GM21825 (cell line): ENCODE data around the gene DNAH17.

ENCODE experiments used
- ATAC-seq: cut with Tn5 transposase; IDR thresholded peaks from one replicate; pipeline ENCODE4 v1.9.1; 2021; ENCODE audit warnings: mild to moderate bottlenecking, moderate library complexity; ENCODE audit not compliant: unreplicated experiment

The DNAH17 gene

DNA sequence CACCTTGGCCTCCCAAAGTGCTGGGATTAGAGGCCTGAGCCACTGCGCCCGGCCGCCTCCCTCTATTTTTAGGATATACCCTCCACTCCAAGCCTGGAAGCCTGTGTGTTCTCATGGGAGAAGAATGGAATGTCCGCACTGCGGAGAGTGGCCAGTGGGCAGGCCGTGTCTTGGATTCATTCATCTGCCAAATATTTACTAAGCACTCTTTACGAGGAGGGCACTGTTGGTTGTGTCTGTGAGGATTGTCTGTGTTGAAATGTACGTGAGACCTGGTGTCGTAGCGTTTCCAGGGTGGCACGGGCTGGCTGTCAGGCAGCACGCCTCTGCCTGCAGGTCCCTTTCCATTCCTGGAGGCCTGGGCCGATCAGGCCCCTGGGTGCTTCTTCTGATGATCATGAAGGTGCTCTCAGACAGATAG lies 179.5 kb downstream of the DNAH17 start:
- ATAC-seq, result no peak

DNA sequence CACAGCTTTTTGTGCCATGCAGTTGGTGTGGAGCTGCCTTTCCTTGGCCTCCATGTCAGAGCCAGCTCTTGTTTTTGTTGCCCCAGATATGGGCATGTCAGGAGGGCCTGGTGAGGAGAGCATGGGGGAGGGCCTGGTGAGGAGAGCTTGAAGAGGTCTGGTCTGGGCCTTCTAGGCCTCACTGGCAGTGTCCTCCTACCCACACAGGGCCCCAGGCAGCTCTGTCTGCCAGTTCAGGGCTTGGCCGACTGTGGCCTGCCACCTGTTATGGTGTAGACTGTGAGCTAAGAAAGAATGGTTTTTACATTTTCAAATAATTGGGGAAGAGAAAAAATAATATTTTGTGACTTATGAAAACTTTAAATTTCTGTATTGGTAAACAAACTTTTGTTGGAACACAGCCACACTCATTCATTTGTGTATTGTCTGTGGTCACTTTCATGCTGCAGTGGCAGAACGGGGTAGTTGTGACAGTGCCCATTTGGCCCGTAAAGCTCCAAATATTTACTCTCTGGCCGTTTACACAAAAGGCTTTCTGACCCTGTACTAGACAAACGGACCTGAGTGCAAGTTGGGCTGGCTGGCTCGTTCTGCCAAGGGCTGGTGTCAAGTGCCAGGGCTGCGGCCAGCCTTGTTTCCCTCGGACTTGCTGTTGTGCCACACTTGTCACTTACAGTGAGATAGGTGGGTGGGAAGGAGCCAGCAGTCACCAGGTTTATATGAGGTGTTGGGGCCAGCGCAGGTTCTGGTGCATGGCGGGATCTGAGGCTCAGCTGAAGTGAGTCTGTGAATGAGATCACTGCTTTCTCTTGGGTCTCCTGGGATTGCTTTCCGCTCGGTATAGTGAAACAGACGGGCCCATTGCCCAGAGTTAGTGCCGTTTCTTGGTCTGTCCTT lies 180.5 kb downstream of the DNAH17 start:
- no peak for ATAC-seq

DNA sequence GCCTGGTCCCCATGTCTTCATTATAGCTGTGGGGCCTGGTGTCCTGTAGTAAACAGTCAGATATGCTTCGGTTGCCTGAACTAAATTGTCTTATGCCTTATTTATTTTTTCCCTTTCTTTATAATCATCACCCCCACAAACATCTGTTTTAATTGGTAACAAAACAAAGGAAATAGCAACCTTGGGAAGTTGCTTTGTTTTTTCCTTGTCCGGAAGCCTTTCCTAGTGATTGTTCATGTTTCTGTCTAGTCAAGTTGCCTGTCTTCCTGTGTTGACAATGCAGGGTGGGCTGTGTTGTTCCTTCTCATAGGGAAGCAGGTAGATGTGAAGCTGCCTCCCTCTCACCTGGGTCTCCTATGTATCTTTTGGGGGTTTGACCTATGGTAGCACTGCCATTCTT lies 182.0 kb downstream of the DNAH17 start:
- ATAC-seq, result no peak

- ATAC-seq, result no peak
Observed at GRCh38 chr17:78394209-78394608, 183.0 kb downstream of the DNAH17 start.

DNA sequence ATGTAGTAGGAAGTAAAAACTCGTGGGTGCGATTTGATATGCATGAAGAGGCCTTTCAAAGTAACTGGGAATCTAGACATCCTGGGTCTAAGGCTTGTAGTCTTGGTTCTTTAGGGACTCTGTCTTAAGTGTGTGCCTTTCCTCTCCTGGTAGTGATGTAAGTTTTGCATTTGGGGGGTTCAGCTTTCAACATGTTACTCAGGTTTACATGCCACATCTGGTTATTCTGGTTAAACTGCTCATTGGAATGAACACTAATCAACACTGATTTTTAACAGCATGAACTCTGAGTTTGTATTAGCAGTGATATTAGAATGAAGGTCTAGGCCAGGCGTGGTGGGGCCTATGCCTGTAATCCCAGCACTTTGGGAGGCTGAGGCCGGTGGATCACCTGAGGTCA lies 183.6 kb downstream of the DNAH17 start:
- ATAC-seq, result no peak

GRCh38 chr17:78392295-78392694 lies 184.9 kb downstream of the DNAH17 start:
- ATAC-seq, result no peak

- no peak for ATAC-seq
Observed at GRCh38 chr17:78391843-78392242, 185.4 kb downstream of the DNAH17 start.

DNA sequence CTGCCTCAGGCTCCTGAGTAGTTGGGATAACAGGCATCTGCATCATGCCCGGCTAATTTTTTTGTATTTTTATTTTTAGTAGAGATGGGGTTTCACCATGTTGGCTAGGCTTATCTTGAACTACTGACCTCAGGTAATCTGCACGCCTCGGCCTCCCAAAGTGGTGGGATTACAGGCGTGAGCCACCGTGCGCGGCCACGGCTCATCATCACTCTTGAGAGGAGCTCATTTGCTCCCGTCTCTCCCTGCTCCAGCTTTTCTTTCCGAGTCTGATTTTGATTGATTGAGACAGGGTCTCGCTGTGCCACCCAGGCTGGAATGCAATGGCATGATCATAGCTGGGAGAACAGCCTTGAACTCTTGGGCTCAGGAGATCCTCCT lies 186.2 kb downstream of the DNAH17 start:
- no peak for ATAC-seq

DNA sequence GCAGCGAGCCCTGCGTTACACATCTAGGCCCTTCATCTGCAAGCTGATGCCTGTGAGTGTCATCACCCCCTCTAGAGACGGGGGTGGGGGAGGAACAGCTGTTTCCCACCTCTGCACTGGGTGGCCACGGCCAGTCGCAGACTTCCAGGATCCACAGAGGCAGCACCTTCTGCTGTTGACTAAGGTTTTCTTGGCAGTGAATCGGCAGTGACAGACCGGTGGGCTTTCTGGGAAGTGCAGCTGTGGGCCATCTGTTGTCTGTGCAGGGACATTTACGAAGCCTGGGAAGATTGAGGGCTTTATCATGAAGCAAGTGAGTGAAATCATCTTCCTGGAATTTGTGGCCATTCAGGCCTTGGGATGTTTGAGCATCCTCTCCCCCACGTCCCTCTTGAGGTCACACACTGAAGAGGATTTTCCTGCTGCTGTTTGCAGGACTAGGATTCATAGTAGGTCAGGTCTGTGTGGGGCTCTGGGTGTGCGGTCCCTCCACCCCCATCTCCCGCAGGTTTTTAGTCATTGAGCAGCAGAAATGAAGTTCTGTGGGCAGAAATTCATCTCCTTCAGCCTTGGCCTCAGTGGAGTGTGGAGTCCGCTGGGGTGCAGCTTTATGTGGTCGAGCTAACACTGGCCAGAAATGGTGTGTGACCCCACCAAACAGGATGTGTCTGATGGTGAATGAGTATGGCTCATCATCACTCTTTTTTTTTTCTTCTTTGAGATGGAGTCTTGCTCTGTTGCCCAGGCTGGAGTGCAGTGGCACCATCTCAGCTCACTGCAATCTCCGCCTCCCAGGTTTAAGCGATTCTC lies 186.8 kb downstream of the DNAH17 start:
- no peak for ATAC-seq

DNA sequence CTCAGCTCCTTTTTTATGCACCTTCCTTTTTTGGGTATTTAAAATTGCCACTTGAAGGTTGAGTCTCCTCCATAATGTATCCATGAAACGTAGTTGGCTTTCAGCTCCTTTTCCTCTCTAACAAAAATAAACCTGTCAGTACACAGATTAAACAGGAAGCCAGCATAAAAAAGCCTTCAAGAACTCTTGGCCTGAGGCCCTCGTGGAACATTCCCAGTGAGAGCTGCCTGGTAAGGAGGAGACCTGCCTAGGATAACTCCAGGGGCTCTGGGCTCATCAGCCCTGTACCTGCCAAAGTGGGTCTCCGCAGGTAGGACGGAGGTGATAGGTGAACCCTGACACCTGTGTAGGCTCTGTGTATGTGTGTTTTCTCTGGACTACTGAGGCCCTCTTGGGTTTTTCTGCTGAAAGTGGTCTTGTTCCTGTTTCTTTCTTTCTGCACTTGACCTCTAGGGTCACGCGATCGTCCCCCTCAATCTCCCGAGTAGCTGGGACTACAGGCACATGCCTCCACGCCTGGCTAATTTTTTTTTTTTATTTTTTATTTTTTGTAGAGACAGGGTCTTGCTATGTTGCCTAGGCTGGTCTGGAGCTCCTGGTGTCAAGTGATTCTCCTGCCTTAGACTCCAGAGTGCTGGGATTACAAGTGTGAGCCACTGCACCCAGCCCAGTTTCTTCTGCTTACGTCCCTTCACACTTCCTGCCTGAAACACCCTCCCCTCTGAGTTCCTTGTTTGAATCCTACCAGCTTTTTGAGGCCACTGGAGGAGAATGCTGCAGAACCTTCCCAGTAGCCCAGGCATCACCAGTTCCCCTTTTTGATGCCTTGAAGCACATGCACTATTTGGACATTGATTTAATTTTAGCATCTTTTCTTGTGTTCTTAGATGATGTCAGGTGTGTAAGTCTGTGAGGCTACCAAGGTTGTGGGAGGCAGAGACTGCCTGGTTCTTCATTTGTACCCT lies 188.9 kb downstream of the DNAH17 start:
- ATAC-seq, result no peak

GRCh38 chr17:78384479-78385175 lies 192.6 kb downstream of the DNAH17 start:
- peak; percentile 10 for ATAC-seq

DNA sequence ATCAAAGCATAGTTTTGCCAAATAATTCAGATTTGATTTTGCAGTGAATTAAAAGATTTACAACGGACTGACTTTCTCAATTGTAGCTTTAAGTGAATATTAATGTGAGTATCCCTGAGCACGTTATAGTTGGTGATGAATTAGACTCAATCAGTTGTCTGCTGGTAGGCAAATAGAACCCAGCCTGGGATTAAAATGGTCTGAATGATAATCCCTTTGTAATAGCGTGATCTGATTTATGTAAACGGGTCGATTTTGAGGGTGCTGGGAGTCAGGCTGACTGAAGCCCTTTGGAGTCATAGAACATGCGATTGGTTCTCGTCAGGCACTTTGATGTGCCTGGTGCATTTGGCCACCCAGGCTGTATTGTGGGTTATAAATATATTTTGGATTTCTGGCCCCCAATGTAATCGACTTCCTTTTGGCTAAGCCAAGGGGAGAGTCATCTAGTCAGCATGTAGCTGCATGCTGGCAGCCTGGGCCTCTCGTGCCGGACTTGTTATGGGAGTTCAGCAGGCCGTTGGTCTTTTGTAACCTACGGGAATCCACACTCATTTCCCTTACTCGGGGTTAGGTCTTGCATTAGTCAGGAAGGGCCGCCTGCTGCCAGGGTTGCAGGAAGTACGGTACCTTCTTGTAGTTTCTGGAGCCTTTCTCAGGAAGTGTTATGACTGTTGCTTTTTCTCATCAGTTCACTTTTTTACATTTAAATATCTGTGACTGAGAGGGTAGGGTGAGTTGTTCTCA lies 193.3 kb downstream of the DNAH17 start:
- ATAC-seq, result peak; percentile 28

DNA sequence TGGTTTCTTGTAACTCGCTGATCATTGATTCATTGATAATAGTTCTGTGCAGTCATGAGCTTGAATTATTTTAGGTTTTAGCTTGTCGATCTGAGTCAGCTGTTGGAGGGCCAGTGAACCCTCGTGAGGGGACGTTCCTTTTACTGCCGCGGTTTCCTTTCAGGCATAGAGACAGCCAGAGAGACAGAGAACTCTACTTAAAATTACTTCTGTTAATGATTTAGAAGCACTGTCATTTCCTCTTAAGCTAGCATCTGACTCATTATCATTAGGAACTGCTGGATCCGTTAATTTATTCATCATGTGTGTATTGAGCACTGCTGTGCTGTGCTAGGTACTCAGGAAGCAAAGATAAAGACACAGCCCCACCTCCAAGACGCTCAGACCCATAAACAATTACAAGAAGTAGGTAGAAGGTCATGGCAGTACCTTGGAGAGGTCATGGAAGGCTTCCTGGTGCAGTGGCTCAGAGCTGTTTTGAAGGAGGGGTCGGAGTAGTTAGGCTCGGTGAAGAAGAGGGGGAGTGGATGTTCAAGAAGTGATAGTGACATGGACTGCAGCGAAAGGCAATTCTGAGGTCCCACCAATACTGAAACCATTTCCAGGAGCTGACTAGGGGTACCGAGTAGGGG lies 195.5 kb downstream of the DNAH17 start:
- no peak for ATAC-seq

DNA sequence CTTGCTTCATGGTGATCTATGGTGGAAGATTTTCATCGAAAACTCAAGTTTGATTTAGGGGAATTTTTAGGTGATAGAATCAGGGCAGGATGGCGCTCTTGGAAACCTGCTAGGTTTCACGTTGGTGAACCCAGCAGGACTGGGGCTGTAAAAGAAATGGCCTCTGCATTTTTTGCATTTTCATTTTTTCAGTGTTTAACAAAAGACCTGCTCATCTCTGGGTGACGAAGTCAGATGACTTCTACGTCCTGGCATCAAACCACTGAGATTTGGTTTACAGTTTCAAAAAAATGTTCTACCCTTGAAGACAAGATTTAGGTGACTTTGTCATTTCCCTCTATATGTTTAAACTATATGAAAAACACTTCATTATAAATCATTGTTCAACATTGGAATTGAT lies 196.8 kb downstream of the DNAH17 start:
- no peak for ATAC-seq

DNA sequence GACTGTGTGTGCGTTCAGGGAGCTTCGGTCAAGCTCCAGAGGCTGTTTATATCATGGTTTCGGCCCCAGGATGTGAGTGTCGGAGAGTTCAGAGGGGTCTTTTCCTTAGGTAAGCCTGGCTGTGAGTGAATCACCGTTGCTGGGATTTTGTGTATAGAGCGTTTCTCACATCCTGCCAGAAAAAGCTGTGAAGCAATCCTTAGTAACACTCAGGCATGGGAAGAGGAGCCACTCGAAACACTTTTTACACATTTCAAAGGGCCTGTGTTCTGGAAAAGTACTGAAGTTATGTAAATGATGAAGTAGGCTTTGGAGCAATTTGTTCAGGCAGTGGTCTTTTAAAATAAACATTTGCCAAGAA lies 198.1 kb downstream of the DNAH17 start:
- no peak for ATAC-seq

DNA sequence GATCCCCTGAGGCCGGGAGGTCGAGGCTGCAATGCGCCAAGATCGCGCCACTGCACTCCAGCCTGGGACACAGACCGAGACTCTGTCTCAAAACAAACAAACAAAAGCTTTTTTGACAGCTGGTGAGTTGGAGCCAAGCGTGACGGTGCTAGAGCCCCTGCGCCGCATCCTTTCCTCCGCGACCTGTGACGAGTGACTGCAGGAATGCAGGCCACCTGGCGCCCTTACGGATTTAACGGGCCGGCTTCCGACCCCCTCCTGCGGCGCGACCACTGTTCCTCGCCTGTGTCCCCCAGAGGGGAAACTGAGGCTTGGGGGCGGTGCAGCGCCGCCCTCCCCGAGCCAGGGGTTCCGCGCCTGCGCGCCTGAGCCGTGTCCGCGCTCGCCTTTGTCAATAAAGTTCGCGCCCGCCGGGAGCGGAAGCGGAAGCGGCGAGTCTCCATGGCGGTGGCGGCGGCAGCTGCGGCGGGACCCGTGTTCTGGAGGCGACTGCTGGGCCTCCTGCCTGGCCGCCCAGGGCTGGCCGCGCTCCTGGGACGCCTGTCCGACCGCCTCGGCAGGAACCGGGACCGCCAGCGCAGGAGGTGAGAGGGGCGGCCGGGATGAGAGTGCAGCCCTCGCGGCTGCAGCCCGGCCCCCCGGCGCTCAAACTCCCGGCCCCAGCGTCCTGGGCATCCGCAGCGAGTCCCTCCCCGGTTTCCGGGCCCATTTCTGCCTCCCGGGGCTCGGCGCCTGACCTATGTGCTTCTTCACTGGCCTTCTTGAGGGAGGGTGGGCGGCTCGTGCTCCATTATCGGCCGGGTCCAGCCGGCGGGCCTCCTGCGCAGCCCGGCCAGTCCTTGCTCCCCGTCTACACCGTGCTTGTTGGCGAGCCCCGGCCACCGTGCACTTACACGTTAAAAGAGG lies 198.7 kb downstream of the DNAH17 start, which contains the start of gene PGS1:
PGS1 (plus strand) TSS at position 425 of the 906 bp plus-strand sequence; CDS start at position 442, 17 bp downstream.
- ATAC-seq, result peak; percentile 54

GRCh38 chr17:78377858-78378224 lies 199.4 kb downstream of the DNAH17 start:
- ATAC-seq, result no peak

- ATAC-seq, result no peak
Observed at GRCh38 chr17:78376161-78376560, 201.0 kb downstream of the DNAH17 start.
